ENCODE results near the gene HIF1A.

HIF1A gene

DNA sequence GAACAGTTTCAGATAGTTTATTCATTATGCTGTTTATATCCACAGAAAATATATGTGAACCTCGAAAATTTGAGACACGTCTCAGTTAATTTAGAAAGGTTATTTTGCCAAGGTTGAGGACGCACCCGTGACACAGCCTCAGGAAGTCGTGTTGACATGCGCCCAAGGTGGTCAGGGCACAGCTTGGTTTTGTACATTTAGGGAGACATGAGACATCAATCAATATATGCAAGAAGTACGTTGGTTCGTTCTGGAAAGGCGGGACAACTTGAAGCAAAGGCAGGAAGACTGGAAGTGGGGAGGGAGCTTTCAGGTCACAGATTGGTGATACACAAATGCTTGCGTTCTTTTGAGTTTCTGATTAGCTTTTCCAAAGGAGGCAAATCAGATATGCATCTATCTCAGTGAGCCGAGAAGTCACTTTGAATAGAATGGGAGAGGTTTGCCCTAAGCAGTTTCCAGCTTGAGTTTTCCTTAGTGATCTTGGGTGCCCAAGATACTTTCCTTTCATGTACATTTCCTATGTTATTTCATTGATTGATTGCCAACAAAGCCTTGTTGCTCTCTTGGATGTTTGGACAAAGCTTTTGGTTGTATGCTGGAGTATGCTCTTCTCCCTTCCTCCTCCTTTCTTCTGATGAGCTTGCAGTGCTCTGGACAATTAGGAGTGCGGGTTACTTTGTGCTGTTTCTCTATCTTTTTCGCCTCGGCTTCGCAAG, 70.1 kb downstream of the HIF1A start:
- no peaks in the 10 kb centered on the region for H3K9me3 ChIP-seq (ENCODE audit: insufficient read depth, low read length, severe bottlenecking)
- DNase-seq (no peak), ATAC-seq (ENCODE audit: insufficient read depth, low read depth) (no peak)
- H4K20me1 ChIP-seq (ENCODE audit: insufficient read depth, low read length), result no peaks in the 10 kb centered on the region
- H3K9ac ChIP-seq (ENCODE audit: low read depth, low read length), result no peak overlapping the region
- H3K4me1 ChIP-seq (ENCODE audit: insufficient read depth, low read length), result peaks cover 42% of the 10 kb centered on the region
- H2AFZ ChIP-seq (ENCODE audit: low read depth, low read length), result no peak overlapping the region
- peaks cover 27% of the 10 kb centered on the region for H3K36me3 ChIP-seq (ENCODE audit: insufficient read depth, low read length)
- peak overlapping the region; percentile 86 for H3K4me2 ChIP-seq (ENCODE audit: insufficient read depth, low read length)
- H3K4me3 ChIP-seq (ENCODE audit: low read depth in 1 of 2, low read length in 2 of 2), result no peak overlapping the region
- no peak overlapping the region for H3K27ac ChIP-seq (ENCODE audit: low read length)
- H3K27me3 ChIP-seq (ENCODE audit: insufficient read depth, low read length, poor library complexity), result no peaks in the 10 kb centered on the region
- peaks cover 38% of the 10 kb centered on the region for H3K79me2 ChIP-seq (ENCODE audit: insufficient read depth, low read length)
- no peak for TF ChIP-seq EZH2 (IDR thresholded peaks at IDR 0.05; ENCODE audit: borderline replicate concordance, low read depth, low read length, severe bottlenecking)
- TF ChIP-seq CTCF (IDR thresholded peaks at IDR 0.05; ENCODE audit: borderline replicate concordance, extremely low read depth, low read length, poor library complexity, severe bottlenecking), result no peak

GRCh38 chr14:61766151-61766550, 70.8 kb downstream of the HIF1A start:
- Histone ChIP-seq H3K79me2 (ENCODE audit: insufficient read depth, low read length) (peaks cover 38% of the 10 kb centered on the region), H4K20me1 (ENCODE audit: insufficient read depth, low read length) (no peaks in the 10 kb centered on the region), H3K4me2 (ENCODE audit: insufficient read depth, low read length) (no peak overlapping the region; the same call in 1 of the 2 replicates), H3K9ac (ENCODE audit: low read depth, low read length) (no peak overlapping the region), H3K4me1 (ENCODE audit: insufficient read depth, low read length) (peaks cover 40% of the 10 kb centered on the region), H2AFZ (ENCODE audit: low read depth, low read length) (no peak overlapping the region), H3K36me3 (ENCODE audit: insufficient read depth, low read length) (peaks cover 34% of the 10 kb centered on the region), H3K27me3 (ENCODE audit: insufficient read depth, low read length, poor library complexity) (no peaks in the 10 kb centered on the region), H3K27ac (ENCODE audit: low read length) (no peak overlapping the region), H3K9me3 (ENCODE audit: insufficient read depth, low read length, severe bottlenecking) (no peaks in the 10 kb centered on the region), H3K4me3 (ENCODE audit: low read depth in 1 of 2, low read length in 2 of 2) (no peak overlapping the region)
- no peak for ATAC-seq (ENCODE audit: insufficient read depth, low read depth)
- DNase-seq, result no peak
- no peak for TF ChIP-seq EZH2 (IDR thresholded peaks at IDR 0.05; ENCODE audit: borderline replicate concordance, low read depth, low read length, severe bottlenecking)
- TF ChIP-seq CTCF (IDR thresholded peaks at IDR 0.05; ENCODE audit: borderline replicate concordance, extremely low read depth, low read length, poor library complexity, severe bottlenecking), result no peak

- Histone ChIP-seq H2AFZ (ENCODE audit: low read depth, low read length) (no peak overlapping the region), H3K4me2 (ENCODE audit: insufficient read depth, low read length) (no peak overlapping the region), H3K27me3 (ENCODE audit: insufficient read depth, low read length, poor library complexity) (no peaks in the 10 kb centered on the region), H3K4me3 (ENCODE audit: low read depth in 1 of 2, low read length in 2 of 2) (no peak overlapping the region), H3K36me3 (ENCODE audit: insufficient read depth, low read length) (peaks cover 51% of the 10 kb centered on the region), H3K9ac (ENCODE audit: low read depth, low read length) (no peak overlapping the region), H3K79me2 (ENCODE audit: insufficient read depth, low read length) (peaks cover 28% of the 10 kb centered on the region), H3K9me3 (ENCODE audit: insufficient read depth, low read length, severe bottlenecking) (no peaks in the 10 kb centered on the region), H3K4me1 (ENCODE audit: insufficient read depth, low read length) (peaks cover 26% of the 10 kb centered on the region), H4K20me1 (ENCODE audit: insufficient read depth, low read length) (no peaks in the 10 kb centered on the region), H3K27ac (ENCODE audit: low read length) (no peak overlapping the region)
- no peak for TF ChIP-seq CTCF (IDR thresholded peaks at IDR 0.05; ENCODE audit: borderline replicate concordance, extremely low read depth, low read length, poor library complexity, severe bottlenecking)
- TF ChIP-seq EZH2 (IDR thresholded peaks at IDR 0.05; ENCODE audit: borderline replicate concordance, low read depth, low read length, severe bottlenecking), result no peak
- ATAC-seq (ENCODE audit: insufficient read depth, low read depth) (no peak), DNase-seq (no peak)
These were observed 72.9 kb downstream of the HIF1A start for GRCh38 chr14:61768240-61768639.
